CD4-positive, alpha-beta T cell treated with Interleukin-6 for 4 hours (primary cell): ENCODE measurements around the gene ALK.

Experiments used
- DNase-seq: peaks from one replicate; pipeline ENCODE4 v3.0.0-alpha.2; 2020; ENCODE audit warnings: mixed read lengths

The ALK gene

DNA sequence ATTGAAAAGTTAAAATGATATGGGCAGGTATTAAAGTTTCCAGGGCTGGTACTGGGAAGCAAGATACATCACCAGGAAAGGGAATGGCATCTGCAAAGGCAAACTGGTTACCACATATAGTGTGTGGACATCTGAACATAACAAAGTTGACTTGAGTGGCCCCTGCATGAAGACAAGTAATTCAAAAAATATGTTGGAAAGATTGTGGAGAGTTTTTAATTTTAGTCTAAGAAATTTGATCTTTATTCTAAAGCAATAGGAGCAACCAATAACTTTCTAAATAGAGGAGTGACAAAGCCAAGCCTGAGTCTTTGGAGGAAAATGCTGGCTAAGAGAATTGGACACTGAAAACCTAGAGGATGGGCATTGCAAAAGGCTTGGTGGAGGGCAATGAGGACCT lies 278.2 kb downstream of the ALK start:
- DNase-seq = no peak

DNA sequence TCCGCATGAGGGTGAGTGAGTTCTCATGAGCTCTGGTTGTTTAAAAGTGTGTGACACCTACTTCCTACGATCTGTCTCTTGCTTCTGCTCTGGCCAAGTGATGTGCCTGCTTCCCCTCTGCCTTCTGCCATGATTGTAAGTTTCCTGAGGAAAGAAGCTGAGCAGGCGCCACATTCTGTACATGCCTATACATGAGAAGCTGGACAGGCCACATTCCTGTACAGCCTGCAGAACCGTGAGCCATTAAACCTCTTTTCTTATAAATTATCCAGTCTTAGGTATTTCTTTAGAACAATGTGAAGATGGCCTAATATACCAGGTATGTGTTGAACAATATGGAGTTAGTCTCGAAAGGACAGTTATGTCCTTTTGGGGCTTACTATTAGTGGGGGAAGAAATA lies 281.0 kb downstream of the ALK start:
- no peak for DNase-seq

DNA sequence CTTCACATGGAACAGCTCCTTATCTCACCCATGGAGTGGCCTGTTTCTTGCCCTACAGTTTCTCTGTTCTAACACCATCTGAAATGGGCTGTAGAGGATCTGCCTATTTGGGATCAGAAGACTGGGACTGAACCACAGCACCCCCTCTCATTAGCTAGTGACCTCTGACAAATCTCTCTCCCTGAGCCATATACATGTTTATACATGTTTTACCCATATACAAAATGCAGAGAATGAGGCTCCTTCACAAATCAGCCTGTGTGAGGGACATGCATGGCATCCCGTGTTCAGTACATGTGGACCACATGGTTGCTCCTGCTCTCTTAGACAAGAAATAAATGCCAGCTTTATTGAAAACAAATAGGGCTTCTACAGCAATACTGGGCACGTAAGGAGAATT lies 282.7 kb downstream of the ALK start:
- DNase-seq = no peak

DNA sequence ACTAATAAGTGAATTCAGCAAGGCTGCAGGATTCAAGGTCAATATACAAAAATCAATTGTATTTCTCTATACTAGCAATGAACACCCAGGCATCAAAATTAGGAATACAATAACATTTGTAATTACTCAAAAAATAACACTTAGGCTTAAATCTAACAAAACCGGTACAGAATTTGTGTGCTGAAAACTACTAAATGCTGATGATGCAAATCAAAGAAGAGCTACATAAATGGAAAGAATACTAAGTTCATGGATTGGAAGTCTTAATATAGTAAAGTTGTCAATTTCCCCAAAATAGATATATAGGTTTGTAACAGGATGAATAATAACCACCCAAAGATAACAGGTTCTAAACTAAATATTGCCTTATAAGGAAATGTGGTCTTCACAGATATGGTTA lies 286.5 kb downstream of the ALK start:
- no peak for DNase-seq

DNA sequence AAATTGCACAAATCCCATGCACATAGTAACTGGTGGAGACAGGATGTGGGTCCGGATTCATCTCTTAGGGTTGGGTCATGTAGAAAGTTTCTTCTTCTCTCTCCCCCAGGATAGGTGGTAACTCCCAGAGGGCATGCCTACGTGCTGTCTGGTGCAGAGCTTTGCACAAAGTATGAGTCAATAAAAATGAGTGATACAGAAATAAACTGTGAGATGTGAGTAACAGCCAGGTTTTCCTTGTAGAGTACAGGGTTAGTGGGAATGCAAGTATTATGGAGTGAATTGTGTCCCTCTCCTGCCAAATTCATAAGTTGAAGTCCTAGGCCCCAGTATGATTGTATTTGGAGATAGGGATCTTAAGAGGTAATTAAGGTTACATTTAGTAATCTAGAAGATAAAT lies 289.4 kb downstream of the ALK start:
- DNase-seq = no peak

DNA sequence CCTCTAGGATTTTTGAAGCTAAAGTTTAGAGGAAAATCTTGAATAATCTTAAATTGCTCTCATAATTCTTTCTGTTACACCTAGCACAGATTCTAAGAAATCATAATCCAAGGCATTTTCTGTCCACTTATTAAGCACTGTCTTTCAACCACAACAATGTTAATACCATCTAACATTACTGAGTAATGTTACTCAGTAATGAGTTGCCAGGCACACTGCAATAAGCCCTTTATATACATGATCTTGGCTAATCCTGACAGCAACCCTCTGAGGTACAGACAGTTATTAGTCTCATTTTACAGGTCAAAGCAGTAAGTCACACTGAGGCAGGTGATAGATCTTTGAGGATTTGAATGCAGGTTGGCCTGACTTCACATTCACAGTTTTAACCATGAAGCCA lies 291.9 kb downstream of the ALK start:
- DNase-seq = no peak

DNA sequence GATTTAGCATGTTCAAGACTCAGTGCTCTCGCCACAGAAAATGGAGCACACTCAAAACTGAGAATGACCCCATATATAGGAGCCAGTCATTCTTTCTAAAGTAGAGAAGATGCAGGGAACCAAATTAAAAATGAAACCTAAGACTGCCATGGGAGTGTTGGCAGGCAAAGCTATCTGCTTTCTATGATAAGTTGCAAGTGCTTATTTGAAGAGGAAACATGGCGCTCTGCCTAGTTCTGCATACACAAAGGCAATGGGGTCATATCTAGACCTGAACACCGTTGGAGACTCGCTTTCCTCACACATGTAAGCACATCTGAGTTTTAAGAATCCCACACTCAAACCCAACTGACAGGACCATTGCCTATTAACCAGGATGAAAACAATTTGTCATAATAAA lies 292.5 kb downstream of the ALK start:
- no peak for DNase-seq

DNA sequence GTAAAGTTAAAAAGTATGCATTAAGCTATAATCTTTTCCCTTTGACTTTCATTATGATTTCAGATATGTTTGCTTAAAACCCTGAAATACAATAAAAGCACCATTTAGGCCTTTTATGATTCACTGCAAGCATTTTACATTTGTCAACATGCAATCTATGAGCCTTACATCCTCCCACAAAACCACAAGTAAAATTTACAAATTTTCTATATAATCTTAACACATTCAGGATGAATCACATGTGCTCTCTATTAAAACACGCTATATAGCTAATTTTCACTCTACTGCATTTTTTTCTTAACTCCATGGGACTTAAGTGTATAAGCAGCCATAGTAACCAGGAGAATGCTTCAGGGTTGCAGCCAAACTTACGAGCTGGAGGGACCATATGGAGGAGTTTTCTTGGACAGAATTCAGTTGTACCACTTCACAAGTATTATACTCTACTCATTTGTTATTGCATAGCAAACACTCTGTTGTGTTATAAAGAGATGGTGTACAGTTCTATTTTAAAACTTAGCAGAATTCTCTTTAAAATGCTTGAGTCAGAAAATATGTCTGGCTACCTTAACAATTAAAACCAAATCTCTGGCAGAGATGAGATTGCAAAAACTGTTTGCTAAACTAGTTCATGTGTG lies 293.2 kb downstream of the ALK start:
- no peak for DNase-seq

DNA sequence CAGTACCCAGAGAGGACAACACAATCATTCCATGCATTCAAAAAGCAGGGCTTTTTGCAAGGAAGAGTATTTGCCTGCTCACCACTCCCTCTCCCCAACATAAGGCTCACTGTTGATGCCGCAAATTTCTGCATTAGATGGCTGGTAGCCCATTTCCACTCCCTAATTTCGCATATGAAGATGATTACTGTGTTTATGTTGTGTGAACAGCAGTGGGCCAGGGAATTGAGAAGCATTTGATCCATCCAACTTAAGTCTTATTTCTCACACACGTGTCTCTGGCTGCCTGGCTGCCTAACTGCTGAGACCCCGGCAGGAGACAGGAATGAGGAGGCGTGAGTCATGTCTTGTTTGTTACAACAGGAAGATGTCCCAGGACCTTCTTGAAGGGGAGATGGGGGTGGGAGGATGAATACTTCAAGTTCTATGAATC lies 294.1 kb downstream of the ALK start:
- DNase-seq = no peak

DNA sequence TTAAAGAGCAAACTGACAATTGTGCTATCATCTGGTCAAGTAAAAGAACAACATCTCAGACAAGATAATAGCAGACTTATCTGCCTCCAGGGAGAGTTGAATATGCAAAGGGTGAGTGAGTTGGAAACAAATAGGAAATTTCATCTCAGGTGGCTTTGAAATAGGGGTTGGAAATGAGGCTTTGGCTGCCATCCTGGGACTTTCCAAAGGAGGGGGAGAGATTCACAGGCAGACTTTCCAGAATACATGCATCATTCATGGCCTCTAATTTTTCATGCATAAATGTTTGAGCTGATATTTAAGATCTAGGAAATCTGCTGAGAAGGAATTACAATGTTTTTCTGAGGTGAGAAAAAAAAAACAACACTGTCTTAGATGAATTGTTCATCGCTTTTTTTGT lies 300.5 kb downstream of the ALK start:
- DNase-seq = no peak

DNA sequence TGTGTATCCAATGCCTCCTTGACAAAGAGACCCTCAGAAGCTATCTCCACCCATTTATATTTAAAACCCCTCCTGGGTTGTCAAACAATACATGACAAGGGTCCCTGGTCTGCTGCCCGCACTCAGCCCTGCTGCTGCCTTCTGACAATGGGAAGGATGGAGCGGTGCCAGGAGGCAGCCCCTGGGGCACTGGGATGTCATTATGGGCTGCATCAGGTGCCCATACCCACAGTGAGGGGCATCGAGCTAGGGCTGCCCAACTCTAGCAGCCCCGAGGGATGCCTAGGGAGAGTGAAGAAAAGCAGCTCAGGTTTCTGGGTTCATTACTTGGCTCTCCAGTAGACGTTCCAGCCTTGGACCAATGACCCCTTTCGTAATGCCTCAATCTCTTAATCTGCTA lies 301.7 kb downstream of the ALK start:
- no peak for DNase-seq

DNA sequence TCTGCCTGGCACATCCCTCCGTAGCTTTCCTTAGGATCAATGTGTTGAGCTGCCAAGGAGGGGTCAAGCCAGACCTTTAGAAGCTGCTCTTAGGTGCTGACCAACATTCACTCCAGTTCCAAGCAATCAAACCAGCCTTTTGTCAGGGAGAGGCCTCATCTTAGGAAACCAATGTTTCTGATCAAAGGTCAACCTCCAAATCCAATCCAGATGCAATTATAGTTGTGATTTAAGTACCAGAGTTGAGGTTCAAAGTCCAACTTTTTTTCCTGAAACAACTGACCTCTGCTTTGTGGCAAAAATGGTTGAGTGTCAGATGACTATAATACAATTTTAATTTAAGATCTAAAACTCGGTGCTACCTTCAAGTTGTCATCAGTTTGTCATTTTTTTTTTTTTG lies 303.4 kb downstream of the ALK start:
- no peak for DNase-seq

DNA sequence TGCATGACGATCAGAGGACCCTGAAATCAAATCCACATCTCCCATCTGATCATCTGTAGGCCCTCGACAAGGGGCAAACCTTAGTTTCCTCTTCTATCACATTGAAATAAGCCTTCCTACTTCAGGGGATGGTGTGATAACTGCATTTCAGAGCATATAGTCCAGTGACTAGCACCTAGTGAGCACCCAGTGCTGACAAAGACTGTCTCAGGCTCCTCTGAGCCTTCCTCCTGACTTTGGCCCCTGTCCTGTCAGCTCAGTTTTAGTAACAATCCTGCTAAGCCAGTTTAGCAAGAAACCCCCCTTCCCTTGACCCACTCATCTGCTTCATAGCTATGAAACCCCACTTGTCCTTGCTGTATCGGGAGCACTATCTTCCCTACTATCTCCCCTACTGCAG lies 304.0 kb downstream of the ALK start:
- no peak for DNase-seq

DNA sequence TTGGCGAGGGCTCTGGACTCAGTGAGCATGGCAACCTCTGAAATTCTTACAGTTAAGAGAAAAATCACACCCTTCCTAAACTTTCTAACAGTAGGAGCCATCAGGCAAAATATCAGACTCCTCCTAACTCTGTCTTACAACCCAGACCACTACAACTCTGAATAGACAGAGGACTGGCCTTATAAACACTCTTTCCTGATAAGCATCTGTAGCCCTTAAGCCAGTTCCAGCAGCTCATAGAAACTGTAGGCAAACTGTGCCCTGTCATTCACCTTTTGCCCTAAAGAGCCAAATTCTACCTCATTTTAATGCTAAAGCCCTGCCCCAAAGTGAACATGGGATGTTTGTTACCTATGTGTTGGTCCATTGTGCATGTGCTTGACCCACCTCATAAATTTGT lies 304.8 kb downstream of the ALK start:
- no peak for DNase-seq

DNA sequence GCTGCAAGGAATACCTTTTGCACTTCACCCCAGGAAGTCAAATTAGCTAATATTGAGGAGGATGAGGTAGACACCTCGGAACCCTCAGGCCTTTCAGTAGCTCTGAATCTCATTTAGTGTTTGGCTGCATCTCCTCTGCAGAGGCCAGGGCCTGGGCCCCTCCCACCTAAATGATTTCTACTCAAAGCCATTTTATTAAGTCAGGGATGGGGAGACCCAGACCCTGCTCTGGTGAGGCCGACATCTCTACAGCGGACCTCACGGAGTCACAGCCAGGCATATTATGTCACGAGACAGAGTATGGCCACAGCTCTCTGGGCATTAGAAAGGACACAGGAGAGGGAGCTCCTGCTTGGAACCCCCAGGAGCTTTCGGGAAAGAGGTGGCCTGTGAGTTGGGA lies 305.5 kb downstream of the ALK start:
- DNase-seq = no peak

DNA sequence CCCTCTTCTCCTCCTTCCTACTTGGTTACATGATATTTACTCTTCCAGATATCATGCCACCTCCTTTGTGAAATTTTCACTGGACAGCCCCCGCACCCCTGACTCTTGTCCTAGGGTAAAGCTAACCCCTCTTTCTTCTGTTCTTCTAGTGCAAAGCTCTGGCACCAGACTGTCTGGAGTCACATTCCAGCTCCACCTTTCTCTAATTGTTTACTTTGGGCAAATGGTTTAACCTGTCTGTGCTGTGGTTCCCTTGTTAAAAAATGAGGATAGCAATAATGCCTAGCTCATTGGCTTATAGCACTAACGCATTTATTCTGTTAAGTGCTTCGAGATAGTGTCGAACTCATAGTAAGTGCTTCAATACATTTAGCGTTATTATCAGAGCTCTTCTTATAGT lies 306.2 kb downstream of the ALK start:
- DNase-seq = no peak

DNA sequence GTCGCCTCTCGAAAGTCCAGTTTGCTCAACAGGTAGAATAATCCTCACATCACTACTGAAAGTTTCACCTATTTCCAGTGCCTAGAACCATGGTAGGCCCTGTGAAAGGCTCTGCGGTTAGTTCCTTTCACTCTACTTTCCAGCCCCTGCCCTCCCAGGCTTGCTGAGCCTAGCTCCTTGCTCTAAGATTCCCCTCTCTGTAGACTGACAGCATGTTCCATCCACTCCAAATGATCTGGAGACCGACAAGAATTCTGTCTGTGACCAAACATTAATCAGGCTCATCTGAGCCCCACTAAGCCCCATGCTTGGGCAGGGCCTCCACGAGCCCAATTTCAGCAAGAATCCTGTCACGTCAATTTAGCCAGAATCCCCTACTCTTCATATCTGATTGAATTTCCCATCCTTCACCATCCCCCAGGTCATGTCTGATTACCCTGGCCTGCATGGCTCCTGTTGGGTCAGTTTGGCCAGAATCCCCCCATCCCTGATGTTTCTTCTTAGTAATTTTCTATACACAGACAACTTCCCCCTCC lies 307.0 kb downstream of the ALK start:
- no peak for DNase-seq

DNA sequence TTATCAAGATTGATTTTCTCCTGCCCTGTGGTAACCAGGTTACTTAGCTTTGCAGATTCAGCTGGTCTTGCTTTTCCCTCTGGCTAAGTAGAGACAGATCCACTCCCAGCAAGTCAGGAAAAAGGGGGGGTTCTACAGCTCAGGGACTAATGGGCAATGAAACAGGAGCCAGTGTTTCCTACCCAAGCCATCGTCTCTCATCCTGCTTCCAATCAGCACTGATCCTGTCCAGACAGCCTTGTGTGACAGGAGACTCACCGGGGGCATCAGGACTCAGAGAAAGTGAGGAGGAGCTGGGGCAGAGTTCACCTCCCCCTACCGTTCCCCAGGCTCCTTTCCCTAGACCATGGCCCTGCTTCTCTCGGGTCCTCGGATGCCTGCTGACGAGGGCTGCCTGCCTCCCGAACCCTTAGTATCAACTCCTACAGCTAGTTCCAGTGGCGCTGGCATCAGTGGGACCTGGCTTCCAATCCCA lies 307.6 kb downstream of the ALK start:
- no peak for DNase-seq

DNA sequence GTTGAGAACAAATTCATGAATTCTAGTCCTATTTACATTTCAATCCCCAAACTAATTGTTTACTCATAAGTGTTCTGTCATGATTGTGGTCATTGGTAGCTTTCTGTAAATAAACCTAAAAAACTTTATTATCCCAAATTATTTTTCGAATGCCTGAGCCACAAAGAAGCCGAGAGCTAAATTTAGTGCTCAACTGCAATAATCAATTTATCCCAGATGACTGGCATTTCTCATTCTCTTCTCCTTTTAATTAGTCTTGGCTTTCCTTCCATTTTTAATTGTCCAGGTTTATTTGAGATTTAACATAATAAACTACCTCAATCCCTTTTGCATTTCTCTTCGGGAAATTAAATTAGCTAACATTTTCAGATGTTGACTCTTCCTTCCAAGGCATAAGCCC lies 308.3 kb downstream of the ALK start:
- no peak for DNase-seq

DNA sequence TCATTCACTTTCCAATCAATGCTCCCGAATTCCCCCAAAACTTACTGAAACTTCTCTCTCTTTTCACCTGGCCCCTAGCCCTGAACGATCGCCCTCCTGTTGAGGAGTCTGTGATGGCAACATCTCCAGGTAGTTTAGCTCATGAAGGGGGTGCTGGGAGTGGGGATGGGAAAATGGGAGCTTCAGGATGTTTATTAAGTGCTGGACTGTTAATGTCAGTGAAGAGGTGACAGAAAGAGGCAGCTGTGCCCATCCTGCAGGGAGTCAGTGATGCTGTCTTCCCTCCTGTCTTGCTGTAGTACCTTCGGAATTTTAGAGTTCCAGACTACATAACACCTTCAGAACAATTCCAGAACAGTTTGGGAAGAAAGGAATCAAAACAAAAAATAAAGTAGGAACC lies 308.8 kb downstream of the ALK start:
- no peak for DNase-seq

DNA sequence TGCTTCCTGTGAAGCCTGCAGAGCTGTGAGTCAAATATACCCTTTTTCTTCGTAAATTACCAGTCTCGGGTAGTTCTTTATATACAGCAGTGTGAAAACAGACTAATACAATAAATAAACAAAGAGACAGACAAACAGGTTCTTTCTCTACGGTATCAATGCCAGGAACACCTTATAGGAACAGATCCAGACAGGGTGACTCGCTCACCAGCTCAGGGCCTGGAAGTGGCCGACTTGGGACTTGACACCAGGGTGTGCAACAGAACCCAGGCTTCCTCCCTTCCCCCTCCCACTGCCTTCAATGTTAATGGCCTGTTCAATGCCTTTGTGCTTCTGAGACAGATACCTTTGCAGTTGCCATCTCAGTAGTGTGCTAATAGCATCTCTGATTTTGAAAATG lies 309.5 kb downstream of the ALK start:
- DNase-seq = no peak

DNA sequence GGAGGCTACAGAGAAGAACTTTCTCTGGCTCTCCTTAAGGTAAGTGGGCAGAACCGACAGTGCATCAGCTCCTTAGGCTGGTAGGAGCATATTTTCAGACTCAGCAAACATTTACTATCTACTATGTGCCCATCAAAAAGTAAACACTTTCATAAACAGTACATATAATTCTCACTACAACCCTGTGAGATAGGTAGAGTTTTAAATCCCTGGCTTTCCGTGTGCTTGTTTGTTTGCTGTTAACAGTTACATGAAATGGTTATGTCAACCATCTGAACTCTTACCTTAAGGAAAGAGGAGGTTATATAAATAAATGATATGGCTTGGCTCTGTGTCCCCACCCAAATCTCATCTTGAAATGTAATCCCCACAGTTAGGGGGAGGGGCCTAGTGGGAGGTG lies 310.1 kb downstream of the ALK start:
- no peak for DNase-seq

DNA sequence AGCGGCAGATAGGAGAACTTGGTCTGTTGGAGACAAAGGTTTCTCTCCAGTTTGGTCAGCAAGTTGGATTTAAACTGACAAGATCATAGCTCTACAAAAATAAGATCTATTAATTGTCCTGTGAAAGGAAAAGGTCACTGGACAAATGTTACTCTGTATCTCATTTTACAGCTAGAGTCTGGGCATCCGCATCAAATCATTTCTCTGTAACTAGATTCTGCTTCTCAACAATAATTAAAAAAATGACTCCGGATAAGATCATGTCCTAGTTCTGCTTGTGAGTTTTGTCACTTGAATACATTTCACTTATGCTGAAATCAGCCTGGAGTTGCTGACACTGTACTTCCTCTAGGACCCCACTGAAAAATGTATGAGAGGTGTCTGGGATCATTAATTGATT lies 310.8 kb downstream of the ALK start:
- no peak for DNase-seq

DNA sequence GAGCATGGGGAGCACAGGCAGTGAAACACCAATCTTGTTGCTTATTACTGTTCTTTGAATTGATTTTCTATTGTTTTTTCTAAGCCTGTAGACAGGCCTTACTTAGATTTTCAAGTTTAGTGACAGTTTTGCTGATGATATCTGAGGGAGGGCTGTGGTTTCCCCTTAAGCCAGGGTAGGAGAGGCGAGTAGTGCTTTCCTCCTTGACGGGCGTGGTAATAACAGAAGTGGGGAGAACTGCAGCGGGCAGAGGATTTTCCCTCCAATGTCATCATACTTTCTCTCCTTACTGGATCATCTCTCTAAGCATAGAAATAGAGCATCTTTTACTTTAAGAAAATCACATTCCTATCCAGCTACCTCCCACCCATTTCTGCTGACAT lies 314.4 kb downstream of the ALK start:
- no peak for DNase-seq
